GM11168 (cell line): ENCODE results near the gene COMMD3.
"Not testable (repeated sequence)": the region's sequence is repeated elsewhere in the genome, so short reads cannot be mapped to it uniquely, and the experiment has no call there.

Experiments used
- in situ Hi-C: fragments of 300-500 bp; cut with MboI; formaldehyde crosslinking; loops from one replicate; pipeline ENCODE4 v1.12.0; 2022; ENCODE audit warnings: low sequenced_read_pairs; ENCODE audit not compliant: unreplicated experiment

Gene COMMD3

DNA sequence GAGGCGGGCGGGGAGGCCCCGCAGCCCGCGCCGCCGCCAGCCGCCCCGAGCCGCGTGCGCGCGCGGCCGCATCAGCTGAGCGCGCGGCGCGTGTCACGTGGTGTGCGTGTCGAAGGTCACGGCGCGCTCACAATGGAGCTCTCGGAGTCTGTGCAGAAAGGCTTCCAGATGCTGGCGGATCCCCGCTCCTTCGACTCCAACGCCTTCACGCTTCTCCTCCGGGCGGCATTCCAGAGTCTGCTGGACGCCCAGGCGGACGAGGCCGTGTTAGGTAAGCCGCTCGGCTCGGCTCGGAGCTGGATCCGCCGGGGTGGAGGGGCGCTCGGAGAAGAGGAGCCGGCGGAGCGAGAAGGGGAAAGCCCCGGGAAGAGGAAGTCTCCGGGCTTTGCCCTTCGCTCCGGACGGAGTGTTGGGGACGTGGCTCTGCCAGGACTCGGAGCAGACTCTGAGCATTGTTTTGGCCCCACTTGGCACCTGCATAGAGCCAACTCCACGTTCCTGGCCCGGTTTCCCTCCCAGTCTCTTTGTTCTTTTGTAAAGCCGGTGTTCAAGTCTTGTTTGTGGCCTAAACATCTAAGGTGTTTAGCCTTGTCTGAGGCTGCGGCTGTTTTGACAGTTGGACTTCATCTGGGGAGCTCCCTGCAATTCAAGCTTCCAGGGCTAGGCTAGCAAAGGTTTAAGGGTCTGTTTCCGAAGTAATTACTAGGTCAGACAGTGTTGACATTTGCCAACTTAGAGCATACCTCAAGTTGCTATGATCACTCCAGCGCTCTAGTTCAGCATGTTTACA, at the start of gene COMMD3:
Gene COMMD3 (plus strand): TSS at position 103 of the 790 bp plus-strand sequence. CDS start 30 bp downstream, at position 133.
- in situ Hi-C loops = no loop called here

DNA sequence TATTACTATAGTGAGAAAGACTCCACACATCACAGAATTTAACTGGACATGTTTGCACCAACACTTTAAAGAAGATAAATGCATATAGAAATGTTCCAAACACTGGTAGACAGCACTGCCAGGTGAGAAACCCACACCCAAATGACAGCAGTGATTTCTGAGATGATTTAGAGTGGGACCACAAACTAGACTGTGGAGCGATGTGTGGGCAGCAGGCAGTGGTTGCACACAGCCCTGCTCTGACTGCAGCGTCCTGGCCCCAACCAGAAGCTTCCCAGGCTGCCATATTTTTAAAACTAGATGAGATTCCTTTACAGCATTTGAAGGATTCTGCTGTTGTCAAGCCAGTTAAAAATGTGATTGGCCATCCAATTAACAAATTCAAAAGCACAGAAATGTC, 47.7 kb upstream of the COMMD3 start:
- in situ Hi-C loops = no loop called here

DNA sequence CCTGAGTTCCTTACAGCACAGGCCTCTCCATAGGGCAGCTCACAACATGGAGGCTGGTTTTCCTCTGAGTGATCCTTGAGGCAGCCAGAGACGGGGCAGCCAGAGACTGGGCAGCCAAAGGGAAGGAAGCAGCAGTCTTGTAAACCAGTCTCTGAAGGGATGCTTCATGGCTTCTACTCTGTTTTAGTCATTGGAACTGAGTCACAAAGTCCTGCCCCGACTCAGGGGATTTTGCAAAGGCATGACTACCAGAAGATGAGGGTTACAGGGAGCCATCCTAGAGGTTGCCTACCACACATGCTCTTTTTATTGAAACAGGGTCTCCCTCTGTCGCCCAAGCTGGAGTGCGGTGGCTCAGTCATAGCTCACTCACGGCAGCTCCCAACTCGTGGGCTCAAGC, 44.4 kb upstream of the COMMD3 start:
- in situ Hi-C loops = no loop called here

DNA sequence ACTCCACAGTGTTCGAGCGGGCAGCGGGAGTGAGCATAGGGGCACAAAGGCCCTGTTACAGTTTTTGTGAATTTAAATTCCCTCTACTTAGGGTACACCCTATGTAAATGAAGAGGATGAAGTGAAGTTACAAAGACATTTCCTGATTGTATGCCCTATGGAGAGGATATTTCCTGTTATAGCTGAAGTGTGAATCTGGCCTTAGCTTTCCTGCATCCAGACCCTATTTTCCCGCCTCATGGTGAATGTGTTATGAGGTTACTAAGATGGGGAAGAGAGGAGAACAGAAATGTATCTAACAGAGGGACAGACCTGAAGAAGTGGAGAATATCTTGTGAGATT, 37.8 kb upstream of the COMMD3 start:
- in situ Hi-C loops = no loop called here

DNA sequence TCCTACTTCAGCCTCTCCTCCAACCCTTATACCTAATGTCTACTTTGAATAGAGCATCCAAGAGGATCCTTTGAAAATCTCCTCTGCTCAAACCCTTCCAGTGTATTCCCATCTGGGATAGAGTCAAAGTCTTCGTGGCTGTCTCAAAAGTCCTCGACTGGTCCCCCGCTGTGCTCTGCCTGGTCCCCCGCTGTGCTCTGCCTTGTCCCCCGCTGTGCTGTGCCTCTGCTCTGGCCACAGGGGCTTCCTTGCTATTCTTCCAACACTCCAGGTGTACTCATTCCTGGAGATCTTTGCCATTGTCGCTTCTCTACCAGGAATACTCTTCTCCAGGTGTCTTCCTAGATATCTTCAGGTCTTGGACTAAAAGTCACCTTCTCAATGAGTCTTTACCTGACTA, 36.1 kb upstream of the COMMD3 start:
- in situ Hi-C loops = no loop called here

DNA sequence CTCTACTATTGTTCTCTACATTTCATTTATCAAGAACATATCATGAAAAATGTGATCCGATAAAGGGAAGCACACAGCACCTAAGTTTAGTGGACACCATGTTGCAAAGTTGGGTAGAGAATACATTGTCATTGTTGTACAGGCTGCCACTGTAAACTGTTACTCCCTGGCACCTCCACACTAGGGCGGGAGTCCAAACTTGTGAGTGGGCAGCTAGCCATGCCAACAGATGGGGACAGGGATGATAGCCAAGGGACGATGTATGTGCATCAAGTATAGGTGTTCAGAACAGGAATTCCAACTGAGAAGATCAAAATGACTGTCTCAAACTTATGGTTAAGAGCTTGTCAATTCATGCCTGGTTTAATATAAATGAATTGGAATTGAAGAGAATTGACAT, 31.1 kb upstream of the COMMD3 start:
- in situ Hi-C loops = no loop called here

DNA sequence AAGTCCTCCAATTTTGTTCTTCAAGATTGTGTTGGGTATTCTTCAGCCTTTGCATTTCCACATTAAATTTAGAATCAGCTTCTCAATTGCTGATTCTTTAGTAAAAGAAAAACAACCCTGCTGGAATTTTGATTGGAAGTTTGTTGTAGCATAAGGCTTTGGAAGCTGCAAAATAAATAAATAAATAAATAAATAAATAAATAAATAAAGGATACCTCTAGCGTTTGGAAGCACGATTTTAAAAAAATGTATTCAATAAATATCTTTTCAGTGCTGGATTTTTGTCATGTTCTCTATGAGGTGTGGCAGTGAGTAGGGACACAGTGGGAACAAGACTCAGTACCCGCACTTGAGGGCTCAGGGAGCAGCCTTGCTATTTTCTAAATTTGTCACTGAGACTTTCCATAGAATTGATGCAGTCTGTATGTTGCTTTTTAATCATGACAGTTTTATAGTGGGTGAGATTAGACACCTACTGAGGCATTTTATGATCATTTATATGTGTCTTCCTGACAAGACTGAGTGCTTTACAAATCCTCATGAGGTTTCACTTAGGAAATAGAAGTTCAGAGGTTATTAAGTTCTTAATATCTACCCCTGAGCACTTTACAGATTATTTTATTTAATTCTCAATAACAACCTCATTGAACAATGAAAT, 22.3 kb upstream of the COMMD3 start:
- in situ Hi-C loops = no loop called here

DNA sequence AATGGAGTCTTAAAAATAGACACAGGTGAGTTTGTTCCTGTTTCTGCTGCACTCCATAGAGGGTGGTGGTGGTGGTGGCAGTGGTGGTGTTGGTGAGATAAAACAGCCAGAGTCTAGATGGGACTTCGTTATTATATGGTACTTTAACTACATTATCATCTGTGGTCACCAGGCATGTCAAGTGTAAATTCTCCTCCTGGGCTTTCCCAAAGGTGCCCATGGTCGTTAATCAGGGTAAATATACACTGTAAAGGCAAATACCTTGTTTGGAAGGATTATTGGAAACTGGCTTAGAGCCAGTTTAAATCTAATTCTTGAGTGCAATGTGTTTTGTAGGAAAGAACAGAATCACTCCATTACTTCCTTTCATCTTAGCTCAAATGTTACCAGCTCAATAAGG, 21.5 kb upstream of the COMMD3 start:
- in situ Hi-C loops = no loop called here

DNA sequence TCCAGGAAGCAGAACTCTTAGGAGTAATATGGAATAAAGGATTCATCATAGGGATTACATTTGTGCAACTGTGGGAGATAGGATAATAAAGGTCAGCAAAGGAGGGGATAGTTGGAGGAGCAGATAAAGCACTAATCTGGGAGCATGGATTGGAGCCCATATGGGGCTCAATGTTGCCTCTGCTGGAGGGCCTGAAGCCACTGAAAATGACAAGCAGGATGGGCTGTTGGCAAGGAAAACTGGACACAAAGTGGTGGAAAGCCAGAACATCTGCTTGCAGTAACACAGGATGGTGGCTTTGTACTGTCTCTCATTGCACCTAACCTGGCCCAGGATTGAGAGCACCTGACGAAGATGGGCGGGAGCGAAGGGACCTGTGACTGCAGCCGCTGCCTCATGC, 15.0 kb upstream of the COMMD3 start:
- in situ Hi-C loops = no loop called here

DNA sequence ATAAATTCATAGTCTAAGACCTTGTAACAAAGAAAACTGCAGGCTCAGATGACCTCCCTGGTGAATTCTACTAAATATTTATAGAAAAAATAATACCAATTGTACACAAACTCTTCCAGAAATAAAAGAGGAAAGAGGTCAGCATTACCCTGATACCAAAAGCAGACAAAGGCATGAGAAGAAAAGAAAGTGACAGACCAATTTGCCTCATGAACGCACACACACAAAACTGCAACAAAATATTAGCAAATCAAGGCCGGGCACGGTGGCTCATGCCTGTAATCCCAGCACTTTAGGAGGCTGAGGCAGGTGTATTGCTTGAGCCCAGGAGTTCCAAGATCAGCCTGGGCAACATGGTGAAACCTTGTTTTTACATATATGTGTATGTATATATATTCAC, 12.7 kb upstream of the COMMD3 start:
- in situ Hi-C loops = no loop called here

DNA sequence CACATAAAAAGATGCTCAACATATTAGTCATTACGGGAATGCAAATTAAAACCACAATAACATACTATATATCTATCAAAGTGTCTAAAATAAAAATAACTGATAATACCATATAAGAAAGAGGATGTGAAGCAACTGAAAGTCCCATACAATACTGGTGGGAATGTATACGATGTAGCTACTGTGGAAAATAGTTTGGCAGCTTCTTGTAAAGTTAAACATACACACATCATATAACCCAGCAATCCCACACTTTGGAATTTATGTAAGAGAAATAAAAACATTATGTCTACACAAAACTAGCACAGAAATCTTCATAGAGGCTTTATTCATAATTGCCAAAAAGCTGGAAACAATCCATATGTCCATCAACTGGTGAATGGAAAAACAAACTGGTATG, 10.5 kb upstream of the COMMD3 start:
- in situ Hi-C loops = no loop called here

DNA sequence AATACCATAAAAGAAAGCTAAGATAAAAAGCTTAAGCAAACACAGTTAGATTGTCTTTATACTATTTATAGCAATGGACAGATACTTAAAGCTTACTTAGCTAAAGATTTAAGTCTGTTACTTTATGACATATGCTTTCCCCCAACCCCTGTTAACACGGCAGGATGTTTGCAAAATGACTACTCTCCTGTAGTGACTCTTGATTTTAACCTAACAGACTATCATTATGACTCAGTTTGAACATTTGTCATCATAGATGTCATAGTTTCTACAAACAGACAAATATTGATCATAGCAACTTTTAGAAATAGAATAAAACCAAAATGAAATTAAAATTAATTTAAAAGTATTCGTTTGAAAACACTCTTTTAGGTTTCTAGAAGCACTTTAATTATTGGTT, 7.8 kb upstream of the COMMD3 start:
- in situ Hi-C loops = no loop called here

DNA sequence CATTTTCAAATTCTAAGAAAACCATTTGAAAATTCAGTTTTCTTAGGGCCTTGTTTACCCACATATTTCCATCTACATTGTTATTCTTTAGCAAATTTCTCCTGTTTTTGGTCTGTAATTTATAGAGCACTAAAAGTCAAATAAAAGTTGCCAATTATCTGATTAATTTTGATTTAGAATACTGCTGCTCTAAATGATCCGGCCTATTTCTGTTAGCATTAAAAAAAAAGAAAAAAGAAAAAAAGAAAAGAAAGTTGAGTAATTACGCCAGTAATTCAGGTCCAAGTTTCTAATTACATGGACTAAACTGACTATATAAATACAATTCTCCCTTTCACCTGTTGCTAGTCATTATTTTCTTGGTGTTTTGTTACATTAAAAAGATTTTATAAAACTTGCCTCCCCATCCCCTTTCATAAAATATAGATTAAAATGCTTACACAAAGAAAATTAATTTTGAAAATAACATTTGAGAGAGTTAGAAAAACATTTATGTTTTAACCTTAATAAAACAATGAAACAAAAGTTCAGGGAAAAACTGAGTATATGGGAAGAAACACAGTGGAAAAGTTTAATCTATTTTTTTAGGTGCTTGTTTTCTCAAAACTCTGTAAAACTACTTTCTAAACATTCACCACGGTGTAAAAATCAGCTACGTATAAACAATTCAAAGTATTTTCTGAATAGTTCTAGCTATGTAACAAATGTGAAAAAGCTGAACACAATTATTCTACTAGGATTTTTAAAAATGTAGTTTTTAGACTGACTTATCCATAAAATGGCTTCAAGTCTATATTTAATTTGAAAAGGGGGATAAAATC, 6.8 kb upstream of the COMMD3 start:
- in situ Hi-C loops = no loop called here

DNA sequence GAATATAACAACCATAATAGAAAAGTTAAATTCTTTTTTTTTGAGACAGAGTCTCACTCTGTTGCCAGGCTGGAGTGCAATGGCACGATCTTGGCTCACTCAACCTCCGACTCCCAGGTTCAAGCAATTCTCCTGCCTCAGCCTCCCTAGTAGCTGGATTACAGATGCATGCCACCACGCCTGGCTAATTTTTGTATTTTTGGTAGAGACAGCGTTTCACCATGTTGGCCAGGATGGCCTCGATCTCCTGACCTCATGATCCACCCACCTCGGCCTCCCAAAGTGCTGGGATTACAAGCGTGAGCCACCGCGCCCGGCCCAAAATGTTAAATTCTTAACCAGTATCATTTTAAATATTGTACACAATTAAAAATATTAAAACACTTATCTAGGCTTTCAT, 6.2 kb upstream of the COMMD3 start:
- in situ Hi-C loops = not testable (repeated sequence)

DNA sequence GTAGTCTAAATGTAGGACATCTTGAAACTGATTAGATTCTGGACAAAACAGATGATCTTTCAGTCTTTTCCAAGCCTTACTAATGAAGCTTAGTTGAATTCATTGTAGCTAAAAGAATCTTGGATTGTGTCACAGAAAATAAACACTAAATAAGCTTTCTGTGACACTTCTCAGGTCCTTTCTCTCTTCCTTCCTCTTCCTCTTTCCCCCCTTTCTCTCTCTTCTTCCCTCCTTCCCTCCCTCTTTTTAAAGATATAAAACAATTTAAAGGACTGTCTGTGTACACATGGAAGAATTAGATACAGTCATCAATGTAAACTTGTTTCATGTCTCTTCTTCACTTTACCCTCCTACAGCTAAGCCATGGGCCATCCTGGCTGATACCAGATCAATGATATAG, 5.3 kb upstream of the COMMD3 start:
- in situ Hi-C loops = no loop called here

DNA sequence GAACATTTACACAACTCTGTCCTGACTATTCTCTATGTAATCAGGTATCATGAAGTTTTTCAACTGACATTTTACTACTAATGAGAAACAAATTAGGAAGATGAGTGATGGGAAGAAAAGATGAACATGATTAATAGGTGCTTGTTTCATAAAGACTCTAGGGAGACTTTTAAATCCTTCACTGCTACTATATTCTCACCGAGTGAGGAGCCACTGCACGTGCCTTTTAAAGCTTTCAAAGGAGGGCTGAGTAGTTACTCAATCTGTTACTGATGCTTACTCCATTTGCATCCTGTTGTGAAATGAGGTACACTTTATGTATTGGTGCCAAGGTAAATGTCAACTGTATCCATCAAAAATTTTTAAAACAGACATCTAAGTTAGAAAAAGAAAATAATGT, 1.3 kb upstream of the COMMD3 start:
- in situ Hi-C loops = no loop called here

DNA sequence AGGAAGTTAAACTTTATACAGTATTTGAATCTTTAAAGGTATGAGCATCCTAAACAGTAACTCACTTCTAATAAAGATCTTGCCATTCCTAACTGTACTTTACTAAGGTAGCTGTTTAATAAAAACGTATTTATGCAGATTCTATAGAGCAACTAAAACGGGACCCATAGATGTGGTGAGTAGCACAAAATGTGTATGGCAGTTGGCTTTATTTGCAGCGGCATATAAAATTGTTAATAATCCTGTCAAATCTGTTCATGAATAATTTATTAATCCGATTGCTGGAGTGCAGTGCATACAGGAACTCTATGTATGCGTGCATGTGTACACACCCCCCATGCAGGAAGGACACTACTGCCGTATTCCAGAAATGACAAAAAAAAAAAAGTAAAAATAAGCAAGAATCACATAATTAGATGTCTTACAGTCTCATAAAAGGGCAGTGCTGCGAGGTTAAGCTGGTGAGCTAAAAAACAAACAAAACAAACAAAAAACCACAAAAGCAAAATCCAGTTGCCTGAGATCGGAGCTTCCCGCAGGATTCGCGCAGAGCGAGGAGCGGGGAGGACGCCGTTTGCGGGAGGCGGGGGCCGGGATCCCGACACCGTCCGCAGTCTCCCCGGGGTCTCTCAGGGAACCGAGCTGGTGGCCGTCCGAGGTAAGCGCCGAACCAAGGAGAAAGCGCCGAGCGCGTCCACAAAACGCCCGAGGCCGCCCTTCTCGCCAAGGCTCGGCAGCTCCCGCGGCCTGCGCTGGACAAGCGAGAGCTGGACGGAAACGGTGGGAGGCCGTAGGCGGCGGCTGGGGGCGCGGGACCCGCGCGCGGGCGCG, 518 bp upstream of the COMMD3 start:
- in situ Hi-C loops = no loop called here

DNA sequence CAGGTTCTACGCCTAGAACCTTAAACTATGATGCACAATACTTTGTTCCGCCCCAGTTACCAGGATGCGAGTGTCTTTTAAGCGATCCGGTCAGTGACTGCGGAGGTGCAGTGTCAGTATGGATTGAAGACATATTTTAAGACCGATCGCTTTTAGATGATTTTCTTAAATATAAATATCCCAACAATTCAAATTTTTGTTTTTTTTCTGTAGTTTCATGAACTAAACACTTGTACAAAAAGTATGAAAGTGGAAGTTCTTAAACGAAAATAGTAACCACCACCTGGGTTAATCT, 835 bp downstream of the COMMD3 start:
- in situ Hi-C loops = no loop called here

DNA sequence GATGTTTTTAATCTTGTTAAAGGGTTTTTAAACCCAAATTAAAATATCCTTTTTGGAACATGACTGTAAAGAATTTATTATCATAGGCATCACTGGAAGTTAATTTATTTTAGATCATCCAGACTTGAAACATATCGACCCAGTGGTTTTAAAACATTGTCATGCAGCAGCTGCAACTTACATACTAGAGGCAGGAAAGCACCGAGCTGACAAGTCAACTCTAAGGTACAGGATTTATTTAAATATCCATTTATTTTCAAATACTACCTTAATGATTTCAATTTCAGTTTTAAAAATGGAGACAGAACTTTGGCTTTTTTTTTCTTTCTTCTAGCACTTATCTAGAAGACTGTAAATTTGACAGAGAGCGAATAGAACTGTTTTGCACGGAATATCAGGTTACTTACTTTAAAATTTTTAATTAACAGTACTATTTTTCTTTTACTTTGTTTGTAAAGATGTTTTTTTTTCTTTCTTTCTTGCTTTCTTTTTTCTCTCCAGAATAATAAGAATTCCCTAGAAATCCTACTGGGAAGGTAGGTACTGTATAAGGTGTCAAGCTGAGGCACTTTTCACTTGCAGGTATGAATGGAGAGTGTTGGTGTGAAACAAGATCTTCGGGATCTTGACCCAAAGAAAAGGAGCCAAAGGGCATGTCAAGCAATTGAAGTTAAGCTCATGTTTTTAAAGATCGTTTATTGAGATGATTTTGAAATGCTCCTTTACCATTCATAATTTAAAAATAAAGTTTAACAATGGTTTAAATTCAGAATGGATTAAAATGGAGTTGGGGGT, 1.8 kb downstream of the COMMD3 start:
- in situ Hi-C loops = no loop called here

DNA sequence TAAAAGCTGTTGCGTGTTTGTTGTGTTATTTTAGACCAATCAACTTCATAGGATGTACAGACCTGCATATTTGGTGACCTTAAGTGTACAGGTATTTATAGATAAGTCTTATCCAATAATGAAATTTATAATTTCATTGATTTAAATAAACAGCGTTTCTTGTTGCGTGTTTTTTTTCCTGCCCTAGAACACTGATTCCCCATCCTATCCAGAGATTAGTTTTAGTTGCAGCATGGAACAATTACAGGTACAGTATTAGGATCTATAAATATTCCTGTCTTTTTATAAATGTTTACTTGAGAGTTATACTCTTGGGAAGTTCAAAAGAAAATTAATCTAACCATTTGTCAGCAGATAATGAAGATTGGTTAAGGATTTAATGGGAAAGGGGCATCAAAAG, 2.6 kb downstream of the COMMD3 start:
- in situ Hi-C loops = no loop called here
